Activated naive CD4-positive, alpha-beta T cell treated with anti-CD3 and anti-CD28 coated beads, Interleukin-2, amount 50 U/mL, for 16 hours (primary cell): Measurements from ENCODE around the gene ANKRD45.
"Not testable (repeated sequence)": the region's sequence is repeated elsewhere in the genome, so short reads cannot be mapped to it uniquely, and the experiment has no call there.

Experiments
- DNase-seq: peaks from one replicate; pipeline ENCODE4 v3.0.0-alpha.2; 2020

The ANKRD45 gene

DNA sequence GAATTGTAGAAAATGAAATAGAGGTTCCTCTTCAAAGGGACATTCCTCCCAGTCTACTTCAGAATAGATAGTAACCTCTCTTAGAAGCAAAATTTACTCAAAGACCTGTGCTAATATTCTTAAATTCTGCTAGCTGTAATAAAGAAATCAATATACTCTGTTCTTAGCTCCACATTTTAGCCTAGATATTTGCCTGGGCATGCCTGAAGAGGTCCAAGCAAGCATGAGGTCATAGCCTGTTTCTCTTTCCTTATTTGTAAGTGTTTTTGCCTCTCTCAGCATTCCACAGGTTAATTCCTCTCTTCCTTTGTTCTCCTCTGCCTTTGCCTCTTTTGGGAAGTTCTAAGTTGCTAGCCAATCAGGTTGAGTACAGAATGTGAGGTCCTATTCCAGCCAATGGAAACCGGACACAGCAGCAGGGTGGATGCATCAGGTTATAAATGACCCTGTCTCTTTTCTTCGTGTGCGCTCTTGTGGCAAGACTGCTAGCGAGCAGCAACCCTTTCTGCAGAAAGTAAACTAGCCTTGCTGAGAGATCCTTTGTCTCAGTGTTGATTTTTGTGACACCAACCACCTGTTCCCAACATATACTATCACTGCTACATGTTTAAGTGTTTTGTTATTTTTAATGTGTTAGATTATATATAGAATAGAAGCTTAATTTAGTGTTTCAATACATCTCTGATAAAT, 27.1 kb downstream of the ANKRD45 start:
- DNase-seq = not testable (repeated sequence)

DNA sequence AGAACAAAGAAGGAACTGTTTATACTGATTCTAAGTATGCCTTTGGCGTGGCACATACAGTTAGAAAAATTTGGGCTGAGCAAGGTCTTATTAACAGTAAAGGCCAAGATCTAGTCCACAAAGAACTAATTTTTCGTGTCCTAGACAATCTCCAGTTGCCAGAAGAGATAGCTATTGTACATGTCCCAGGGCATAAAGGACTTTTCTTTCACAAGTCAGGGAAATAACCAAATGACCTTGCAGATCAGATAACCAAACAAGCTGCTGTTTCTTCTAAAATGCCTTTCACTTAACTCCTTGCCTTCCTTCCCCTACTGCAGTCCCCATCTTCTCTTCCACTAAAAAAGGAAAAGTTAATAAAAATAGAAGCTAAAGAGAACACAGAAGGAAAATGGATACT, 30.5 kb downstream of the ANKRD45 start:
- DNase-seq = no peak

DNA sequence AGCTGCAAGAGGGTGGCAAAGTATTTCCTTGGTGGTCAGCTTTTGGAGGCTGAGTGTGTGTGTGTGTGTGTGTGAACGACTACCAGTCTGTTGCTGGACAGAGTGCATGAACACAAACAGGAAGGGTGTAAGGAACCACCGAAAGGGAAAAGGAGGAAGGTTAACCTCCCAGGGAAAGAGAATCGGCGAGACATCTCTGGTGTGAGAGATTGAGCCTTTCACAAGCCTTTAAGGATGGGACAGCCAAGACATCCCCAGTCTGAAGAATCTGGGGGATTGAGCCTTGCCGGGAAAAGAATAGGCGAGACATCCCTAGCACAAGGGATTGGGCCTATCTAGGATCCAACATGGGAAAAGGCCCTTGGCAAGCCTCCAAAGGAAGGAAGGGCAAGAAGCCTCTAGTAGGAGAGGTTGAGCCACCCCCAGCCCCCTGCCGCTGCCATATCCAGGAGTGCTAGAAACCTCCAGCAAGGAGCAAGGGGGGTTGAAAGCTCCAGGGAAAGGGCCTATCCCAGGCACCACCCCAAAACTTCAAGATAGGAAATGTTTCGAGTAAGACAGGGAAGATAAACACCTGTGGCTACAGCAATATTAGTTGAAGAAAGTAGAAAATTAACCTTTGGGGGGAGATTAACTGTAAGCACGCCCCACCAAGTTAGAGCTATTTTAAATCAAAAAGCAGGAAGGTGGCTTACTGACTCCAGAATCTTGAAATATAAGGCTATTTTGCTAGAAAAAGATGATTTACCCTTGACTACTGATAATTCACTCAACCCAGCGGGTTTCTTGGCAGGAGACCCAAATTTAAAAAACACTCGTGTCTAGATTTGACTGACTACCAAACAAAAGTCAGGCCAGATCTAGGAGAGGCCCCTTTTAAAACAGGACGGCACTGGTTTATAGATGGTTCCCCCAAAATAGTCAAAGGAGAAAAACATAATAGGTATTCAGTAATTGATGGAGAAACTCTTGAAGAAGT, 31.3 kb downstream of the ANKRD45 start:
- DNase-seq = no peak

DNA sequence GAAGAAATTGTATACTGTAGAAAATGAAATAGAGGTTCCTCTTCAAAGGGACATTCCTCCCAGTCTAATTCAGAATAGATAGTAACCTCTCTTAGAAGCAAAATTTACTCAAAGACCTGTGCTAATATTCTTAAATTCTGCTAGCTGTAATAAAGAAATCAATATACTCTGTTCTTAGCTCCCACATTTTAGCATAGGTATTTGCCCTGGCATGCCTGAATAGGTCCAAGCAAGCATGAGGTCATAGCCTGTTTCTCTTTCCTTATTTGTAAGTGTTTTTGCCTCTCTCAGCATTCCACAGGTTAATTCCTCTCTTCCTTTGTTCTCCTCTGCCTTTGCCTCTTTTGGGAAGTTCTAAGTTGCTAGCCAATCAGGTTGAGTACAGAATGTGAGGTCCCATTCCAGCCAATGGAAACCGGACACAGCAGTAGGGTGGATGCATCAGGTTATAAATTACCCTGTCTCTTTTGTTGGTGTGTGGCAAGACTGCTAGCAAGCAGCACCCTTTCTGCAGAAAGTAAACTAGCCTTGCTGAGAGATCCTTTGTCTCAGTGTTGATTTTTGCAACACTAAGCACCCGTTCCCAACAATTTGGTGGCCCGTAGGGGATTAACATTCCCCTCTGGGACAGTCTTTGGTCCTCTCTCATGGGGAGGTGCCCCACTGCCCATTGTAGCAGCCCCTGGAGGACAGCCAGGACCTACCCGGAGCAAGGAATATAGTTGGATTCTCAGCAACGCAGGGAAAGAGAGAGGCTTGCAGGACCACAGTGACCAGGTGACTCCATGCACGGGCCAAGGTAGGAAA, 32.2 kb downstream of the ANKRD45 start:
- not testable (repeated sequence) for DNase-seq

DNA sequence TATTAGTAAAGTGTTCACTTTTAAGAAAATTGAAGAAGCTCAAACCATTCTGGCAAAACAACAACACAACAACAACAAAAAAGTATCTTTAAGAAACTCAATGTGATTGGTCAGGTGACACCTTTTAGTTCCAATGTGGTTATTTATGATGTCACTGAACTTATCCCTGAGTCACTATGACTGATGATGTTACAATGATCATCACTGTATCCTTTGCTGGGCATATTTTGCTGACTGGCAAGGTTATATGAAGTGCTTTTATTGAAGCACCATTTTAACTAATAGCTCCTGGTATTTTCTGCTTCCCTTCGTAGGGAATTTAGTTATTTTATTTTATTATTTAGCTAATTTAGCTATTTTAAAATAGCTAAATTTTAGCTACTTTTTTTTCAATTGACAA, 34.5 kb downstream of the ANKRD45 start, which contains the start of gene TEX50:
Gene TEX50, plus strand, starts transcription at position 223 of the 400 bp plus-strand sequence. CDS start 184 bp downstream, outside the sequence.
- DNase-seq = no peak

DNA sequence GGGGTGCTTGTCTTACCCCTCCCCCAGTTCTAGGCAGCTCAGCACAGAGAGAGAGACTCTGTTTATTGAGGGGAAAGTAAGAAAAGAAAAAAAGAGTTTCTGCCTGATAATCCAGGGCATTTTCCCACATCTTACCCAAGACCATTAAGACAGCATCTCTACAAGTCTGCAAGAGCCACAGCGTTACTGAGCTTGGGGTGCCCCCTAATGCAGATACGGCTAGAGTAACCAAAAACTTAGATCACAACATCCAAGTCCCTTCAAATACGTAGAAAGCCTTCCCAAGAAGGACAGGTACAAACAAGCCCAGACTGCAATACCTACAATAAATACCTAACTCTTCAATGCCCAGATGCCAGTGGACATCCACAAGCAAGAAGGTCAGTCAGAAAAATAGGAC, 40.8 kb downstream of the ANKRD45 start:
- no peak for DNase-seq

DNA sequence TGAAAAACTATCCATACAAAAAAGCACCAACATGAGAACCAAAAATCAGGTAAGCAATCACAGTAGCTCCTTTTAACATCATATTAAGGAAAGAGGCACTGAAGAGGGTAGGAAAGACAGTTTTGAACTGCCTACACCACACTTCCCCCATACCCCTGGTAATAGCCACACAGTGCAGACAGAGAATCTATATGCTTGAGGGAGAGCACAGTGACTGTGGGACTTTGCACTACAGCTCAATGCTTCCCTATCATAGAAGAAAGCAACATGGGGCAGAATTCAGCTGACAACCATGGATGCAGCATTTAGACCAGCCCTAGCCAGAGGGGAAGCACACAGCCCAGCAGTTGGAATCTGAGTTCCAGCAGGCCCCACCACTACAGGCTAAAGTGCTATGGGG, 42.4 kb downstream of the ANKRD45 start:
- no peak for DNase-seq

DNA sequence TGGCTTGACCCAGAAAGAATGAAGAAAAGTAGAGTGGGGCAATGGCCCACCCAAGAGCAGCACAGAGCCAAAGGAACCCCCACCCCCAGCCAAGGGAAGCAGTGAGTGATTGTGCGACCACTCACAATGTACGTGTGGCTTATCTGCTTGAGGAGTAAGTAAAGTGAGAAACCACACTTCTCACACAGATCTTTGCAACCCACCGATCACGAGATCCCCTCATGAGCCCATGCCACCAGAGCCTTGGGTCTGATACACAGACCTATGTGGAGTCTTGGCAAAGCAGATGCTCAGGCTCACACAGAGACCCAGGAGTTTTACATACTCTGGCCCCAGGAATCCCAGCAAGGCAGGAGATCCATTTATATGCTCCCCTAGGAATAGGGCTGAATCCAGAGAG, 52.8 kb downstream of the ANKRD45 start:
- no peak for DNase-seq

DNA sequence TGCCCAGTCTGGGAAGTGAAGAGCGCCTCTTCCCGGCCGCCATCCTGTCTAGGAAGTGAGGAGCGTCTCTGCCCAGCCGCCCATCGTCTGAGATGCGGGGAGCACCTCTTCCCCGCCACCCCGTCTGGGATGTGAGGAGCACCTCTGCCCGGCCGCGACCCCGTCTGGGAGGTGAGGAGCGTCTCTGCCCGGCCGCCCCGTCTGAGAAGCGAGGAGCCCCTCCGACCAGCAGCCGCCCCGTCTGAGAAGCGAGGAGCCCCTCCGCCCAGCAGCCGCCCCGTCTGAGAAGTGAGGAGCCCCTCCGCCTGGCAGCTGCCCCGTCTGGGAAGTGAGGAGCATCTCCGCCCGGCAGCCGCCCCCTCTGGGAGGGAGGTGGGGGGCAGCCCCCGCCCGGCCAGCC, 56.6 kb downstream of the ANKRD45 start:
- DNase-seq = not testable (repeated sequence)

DNA sequence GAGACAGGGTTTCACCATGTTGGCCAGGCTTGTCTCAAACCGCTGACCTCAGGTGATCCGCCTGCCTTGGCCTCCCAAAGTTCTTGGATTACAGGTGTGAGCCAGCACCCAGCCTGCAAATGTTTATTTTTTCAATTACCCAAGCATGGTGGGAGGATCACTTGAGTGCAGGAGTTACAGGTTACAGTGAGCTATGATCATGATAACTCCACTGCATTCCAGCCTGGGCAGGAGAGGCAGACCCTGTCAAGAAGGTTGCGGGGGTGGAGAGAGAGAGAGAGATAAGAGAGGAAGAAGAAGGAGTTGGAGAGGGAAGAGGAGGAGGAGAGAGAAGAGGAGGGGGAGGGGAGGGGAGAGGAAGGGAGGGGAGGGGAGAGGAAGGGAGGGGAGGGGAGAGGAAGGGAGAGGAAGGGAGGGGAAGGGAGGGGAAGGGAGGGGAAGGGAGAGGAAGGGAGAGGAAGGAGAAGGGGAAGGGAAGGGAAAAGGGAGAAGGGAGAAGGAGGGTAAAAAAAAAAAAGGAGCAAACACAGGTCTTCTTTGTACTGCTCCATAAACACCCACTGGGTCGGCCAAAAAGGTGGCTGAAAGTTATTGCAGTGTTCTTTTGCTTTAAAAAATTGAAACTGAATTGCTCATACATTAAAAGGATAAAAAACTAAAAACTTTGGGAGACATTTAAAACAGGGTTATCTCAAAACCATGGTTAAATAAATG, 61.0 kb downstream of the ANKRD45 start:
- DNase-seq = no peak

DNA sequence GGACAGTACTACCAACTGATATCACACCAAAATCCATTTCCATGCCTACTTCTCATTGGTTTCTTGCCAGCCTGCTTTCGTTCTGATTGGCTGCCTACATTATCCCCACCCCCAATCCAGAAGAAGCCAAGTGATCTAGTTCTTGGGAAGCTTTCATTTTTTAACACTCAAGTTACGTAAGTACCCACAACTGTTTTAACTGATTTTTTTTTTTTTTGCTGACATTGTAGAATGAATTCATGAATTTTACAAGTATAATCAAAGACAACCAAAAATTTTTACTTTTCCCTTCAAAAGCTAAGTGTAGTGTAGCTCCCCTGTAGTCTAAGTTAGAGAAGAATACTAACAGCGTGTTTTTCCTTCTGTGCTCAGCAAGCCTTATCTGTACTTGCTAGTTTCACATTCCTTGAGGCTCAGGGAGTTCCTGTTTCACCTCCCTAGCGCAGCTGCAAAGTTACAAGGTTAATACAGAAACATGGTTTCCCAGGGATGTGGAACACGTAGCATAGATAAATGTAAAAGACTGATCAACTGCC, 66.5 kb downstream of the ANKRD45 start, which contains the start of gene SLC9C2:
Gene SLC9C2, minus strand, starts transcription at position 17 of the 536 bp plus-strand sequence. CDS start 1,296 bp downstream, outside the sequence.
- no peak for DNase-seq

DNA sequence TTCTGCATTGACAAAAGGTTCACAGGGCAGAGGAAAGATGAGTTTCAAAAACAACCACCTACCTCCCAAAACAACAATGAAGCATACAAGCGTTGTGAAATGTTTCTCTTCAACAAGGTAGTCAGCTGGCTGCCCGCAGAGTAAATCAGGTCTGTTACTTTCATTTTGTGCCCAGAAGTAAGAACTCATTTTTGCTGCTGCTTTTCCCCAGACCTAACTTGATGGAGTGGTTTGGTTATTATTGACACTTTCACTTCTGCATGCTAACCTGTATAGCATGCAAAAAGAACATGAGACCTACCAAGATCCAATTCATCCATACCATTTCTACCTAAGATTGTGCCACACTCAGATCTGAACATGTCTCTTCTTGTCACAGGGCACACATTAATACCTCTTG, 68.1 kb downstream of the ANKRD45 start:
- no peak for DNase-seq

DNA sequence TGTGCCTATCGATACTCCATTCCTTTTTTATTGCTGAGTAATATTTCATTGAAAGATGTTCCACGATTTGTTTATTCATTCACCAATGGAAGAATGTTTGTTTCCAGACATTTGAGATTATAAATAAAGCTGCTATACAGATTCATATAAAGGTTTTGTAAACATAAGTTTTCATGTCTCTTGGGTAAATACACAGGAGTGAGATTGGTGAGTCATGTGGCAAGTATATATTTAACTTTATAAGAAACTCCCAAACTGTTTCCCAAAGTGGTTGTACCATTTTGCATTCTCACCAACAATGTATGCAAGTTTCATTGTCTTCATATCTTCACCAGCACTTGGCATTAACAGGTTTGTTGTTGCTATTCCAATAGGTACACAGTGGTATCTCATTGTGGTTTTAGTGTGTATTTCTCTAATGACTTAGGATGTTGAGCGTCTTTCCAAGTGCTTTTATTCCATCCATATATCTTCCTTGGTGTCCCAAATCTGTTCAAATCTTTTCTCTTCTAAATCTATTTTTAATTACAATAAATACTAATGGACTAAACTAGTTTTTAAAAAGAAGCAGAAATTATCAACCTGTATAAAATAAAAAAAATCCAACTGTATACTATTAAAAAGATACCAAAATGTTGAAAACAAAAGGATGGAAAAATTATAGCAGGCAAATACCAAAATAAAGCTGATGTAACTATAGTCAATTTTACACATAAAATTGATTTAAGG, 73.4 kb downstream of the ANKRD45 start:
- DNase-seq = no peak

DNA sequence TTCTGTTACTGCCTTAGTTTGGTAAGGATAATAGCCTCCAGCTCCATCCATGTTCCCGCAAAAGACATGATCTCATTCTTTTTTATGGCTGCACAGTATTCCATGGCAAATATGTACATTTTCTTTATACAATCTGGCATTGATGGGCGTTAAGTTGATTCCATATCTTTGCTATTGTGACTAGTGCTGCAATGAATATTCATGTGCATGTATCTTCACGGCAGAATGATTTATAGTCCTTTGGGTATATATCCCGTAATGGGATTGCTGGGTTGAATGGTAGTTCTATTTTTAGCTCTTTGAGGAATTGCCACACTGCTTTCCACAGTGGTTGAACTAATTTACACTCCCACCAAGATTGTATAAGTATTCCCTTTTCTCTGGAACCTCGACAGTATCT, 78.5 kb downstream of the ANKRD45 start:
- not testable (repeated sequence) for DNase-seq

DNA sequence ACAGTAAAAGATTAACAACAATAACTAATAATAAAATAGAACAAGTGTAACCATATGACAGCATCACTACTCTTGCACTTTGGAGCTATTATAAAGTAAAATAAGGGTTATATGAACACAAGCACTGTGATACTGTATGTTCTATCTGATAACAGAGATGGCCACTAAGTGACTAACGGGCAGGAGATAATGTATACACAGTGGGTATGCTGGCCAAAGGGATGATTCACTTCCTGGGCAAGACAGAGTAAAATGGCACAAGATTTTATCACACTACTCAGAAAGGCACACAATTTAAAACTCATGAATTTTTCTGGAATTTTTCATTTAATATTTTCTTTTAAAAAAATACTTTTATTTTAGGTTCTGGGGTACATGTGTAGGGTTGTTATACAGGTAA, 79.1 kb downstream of the ANKRD45 start:
- DNase-seq = no peak

DNA sequence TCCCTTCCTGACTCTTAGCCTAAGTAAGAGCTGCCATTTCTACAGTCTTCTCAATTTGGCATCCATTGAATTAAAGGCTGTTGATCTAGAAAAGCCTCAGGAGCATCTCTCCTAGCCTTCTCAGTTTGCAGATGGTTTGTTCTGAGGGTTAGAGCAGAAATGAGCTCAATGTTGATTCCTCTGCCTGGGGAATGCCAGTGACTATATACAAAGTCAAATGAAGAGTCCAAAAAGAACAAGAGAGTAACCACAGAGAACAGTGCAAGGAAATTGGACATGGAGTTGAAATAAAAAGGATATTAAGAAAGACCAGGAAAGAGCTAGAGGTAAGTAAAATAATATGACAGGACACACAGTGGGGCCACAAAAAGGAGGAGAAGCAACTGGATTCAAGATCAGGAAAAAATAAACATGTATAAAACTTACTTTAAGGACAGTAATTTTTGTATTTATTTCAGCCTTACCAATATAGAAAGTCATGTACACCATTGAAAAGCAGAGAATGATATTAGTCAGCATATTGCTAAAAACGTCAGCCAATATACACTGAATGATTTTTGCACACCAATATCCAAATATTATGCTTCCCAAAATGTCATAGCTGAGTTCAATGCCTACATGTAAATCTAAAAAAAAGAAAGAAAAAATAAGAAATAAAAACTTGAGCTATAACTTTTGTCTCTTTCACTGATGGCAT, 88.1 kb downstream of the ANKRD45 start:
- no peak for DNase-seq

DNA sequence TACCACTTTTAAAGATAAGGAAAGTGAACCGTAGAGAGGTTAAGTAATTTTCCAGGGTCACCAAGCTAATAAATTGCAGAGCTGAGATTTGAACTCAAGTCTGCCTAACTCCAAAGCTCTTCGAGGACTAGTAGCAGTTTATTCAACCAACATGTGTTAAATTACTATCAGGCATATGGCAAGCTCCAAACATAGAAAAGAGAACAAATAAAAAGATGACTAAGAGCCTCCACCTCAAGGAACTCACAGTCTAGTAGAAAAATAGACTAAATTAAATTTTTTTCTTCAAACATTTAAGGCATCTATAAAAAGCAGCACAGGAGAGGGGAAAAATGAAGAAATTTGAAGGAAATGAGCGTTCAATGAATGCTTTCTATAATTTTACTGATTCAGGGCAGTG, 89.0 kb downstream of the ANKRD45 start:
- no peak for DNase-seq

DNA sequence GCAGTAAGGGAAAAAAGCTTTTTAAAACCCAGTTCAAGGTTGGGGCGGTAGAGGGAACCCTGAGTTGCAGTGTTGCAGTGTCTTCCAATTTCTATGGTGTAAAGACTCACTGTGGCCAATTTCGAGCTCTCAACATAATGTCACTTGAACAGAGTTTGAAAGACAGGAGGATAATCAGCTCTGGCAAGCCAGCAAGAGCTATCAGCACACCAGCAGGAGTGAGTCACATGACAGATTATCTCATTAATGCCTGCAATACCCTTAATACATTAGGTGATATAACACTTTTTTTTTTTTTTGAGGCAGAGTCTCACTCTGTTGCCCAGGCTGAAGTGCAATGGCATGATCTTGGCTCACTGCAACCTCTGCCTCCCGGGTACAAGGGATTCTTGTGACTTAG, 89.6 kb downstream of the ANKRD45 start:
- no peak for DNase-seq

DNA sequence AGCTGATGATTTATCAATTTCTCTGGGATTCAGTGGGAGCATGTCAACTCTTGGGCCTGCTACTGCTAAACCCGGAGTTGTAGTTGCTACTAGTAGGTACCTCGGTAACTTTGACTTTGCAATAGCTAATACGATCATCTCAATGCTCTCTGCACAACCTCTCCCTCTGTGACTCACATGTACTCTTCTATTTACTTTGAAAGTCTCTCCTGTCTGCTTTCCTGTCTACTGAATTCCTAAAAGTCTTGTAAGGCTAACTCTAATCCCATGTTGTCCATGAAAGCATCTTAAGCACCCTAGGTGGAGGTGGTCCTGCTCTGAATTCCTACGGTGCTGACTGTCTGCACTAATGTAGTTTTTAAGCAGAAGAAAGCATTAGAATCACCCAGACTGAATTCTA, 96.1 kb downstream of the ANKRD45 start:
- DNase-seq = no peak

DNA sequence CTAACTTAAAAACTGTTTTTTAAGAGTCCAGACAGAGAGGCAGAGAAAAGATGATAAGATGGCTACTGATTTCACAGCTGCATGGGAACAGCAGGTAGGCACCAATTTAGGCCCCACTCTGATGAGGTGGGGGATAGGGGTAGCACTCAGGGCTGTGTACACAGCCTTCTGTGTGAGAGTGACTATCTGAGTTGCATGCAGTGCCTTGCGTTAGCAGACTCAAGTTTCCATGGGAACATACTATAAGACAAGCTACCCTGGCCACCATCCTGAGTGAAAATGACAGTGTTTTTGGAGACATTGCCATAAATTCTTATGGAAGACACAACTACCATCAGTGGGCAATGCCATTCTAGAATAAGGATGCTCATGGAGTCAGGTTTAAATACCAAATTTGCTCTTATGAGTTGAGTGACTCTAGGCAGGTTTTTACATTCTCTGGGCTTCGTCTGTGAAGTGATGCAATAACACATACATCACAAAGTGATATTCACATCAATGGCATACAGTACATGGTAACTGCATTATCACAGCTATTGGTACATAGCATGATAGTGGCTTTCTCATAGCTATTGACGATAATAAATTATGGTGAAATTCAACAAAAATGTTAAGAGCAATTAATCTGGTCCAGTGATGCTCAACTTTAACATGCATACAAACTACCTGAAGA, 97.3 kb downstream of the ANKRD45 start:
- no peak for DNase-seq
